GM18502 (cell line): ENCODE measurements around the gene BARHL2.

Experiments
- ATAC-seq: cut with Tn5 transposase; IDR thresholded peaks from one replicate; pipeline ENCODE4 v1.9.1; 2021; ENCODE audit warnings: mild to moderate bottlenecking; ENCODE audit not compliant: unreplicated experiment, poor library complexity

BARHL2 gene

DNA sequence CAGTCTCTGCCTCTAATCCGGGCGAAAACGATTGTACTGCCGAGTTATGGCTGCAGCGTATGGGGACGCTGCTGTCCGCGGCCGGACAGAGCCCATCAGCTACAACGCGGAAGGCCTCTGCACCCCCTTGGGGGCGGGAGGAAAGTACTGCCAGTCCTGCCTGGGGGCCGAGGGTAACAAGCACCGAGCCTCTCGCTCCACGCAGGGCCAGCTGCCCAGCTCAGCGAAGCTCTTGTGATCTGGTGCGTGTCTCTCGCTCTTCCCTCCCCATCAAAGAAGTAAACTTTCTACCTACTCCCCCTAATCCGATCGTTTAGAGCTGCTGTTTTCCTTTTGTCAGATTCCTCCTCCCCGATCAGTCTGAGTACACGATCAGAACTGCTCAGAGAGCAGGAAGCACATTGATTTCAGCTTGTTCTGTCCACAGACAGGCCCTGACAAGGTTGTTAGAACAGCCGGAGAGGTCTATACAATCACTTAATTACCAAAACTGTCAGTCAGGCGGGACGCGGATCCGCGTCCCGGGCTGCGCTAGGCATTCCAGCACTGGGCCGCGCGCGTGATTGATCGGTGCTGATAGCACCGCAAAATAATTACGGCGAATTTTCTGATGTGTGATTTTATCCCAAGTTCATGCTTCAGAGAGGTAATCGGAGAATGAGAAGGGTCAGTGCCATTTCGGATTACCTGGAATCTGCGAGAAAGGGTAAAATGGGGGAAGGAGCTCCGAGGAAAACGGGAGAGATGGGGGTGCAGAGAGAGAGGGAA is 8.7 kb upstream of the BARHL2 start:
- no peak for ATAC-seq

DNA sequence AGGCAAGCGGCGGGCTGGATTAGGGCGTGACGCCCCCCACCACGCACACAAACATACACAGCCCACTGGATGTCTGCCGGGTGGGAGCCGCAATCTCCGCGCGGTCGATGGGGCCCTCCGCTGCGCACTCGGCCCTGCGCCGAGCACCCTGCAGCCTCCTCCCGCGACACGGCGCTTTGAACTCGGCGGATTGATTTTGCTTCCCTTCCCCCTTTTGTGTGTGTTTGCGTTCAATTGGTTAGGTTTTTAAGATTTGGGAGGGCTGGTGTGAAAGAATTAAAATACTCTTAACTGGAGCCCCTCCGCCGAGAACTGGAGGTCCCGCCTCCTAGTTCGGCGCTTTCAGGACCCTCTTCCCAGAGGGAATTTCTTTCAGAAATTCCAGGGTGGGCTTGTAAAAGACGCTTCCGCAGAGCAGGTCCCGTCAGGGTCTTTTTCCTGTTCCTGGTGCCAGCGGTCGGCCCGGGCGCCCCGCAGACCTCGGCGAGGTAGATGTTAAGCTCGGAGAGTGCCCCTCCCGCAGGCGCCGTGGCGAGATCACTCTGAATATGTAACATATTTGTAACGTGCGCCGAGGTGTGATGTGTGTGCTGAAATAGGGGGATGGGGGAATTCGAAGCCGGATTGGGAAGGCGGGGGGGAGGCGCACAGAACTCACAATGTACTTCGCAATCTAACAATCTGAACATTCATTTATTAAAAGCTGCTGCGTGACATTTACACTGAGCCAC is 8.0 kb upstream of the BARHL2 start:
- no peak for ATAC-seq

DNA sequence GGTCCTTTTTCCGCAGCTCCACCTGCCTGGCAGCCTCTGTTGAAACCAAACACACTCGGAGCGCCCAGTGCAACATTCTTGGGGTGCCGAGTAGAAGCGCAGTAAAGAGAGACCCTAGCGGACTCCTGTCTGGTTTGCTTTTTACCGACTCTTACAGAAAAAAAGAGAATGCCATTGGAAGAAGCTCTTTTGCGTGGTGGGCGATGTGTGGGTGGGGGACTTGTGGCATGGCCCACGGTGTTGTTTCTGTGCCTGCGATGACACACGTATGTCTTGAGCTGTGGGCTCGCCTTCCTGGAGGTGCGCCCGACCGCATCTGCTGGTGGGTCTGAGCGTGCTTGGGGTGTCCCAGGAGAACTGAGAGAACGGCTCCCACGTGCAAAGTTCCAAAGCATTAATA is 7.3 kb upstream of the BARHL2 start:
- no peak for ATAC-seq

DNA sequence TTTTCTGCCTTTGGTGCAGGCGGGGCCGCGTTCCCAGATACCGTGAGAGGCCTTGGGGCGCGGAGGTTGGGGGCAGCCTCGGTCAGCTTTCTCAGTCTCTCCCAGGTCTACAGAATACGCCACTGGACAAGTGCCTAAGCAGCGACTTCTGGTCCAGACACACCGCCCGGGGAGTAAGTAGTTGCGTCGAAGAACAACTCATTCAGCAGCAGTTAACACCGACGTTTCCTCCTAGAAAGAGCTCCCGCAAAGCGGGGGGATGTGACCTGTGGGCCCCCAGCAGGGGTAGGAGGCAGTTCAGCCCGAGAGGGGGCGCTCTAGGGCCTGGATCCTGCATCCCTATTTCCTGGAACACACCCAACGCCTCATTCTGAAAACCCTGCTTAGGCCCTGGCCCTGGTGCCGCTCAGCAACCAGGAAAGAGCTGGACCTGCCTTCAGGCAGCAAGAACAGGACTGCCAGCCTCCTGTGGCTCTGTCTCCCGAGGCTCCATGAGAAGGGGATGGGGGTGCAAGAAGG is 6.5 kb upstream of the BARHL2 start:
- no peak for ATAC-seq

DNA sequence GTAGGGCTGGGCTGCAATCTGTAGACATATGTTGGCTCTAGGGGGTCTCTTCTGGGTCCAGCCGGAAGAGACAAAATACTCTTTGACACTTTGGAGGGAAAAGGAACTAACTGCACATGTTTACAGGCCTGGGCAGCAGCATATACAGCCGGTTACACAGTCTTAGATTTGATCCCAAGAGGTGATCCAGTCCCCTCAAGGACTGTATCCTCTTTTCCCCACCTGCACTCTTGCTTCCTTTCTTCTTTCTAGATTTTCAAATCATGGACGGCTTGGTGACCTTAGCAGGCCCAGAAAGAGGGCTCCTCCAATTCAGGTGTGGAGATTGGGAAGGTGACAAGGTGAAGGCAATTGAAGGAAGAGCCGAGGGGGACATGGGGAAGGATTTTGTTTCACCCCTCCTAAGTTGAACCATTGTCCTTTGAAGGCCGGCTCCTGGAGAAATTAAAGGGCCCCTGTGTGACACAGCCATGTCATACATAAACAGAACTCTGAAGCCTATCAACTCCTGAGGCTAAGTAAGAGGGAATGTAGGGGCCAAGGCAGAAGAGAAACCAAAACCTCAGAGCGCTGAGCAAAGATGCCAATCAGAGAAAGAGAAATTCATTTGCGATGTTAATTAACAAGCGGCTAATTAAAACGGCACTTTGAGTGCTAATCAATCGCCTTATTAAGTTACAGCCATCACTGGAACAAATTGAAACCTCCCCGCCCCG is 5.9 kb upstream of the BARHL2 start:
- no peak for ATAC-seq

DNA sequence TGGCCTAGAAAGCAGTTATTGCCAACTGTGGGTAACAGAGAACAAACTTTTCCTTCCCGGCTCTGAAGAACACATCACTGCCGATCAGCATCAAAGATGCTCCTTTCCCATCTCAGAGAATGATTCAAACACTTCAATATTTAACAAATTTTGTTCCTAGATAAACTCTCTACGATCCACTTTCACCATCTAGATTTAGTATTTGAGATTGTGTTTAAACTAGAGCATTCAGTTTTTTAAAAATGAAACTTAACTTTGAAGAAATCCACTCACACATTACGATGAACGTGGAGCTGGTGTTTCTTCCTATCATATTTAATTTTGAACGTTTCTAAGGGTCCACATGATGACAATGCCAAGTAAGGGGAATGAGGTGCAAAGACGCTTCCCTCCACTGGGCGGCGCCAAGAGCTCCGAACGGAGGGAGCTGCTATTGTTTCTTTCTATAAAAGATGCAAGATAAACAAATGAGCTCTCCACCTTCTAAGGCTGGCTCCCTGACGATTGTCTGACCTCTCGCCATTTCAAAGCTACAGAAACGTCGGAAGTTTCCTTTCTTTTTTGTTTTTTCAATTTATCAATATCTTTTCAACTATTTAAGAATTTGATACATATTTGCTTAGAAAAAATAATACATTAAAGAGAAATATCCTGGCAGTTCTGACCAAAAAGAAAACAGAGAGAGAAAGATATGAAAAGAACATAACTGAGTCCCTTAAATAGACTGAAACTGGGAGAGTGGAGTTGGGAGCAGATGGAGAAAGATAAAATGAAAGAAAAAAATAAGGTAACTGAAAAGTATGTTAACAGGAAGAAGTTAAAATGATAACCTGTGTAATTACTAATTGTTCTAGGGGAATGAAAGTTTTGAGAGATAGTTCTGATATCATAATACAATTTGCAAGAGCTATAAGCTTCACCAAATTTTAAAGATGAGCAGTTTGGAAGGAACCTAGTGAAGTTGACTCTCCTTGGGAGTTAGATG is 4.4 kb upstream of the BARHL2 start:
- ATAC-seq = peak; percentile 64

DNA sequence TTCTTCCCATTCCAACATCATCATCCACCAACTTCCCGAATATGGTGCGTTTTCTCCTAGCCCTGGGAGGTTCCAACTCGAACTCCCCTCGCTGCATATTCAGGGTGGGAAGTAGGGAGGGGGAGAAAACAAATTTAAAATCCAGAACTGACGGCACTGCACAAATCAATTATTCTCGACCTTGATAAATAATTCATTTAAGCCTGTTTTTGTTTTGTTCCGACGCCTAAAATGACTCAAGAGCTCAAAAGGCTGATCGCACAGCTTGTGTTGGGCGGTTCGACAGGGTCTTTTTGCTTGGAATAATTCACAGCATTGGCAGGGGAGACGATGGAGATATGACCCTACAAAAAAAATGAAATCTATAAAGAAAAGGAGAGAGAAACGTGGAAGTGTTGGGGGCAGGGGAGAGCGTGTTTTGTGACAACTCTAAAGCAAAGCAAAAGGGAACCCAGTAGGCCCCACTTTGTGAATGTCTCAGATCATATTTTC is 3.1 kb upstream of the BARHL2 start:
- no peak for ATAC-seq

DNA sequence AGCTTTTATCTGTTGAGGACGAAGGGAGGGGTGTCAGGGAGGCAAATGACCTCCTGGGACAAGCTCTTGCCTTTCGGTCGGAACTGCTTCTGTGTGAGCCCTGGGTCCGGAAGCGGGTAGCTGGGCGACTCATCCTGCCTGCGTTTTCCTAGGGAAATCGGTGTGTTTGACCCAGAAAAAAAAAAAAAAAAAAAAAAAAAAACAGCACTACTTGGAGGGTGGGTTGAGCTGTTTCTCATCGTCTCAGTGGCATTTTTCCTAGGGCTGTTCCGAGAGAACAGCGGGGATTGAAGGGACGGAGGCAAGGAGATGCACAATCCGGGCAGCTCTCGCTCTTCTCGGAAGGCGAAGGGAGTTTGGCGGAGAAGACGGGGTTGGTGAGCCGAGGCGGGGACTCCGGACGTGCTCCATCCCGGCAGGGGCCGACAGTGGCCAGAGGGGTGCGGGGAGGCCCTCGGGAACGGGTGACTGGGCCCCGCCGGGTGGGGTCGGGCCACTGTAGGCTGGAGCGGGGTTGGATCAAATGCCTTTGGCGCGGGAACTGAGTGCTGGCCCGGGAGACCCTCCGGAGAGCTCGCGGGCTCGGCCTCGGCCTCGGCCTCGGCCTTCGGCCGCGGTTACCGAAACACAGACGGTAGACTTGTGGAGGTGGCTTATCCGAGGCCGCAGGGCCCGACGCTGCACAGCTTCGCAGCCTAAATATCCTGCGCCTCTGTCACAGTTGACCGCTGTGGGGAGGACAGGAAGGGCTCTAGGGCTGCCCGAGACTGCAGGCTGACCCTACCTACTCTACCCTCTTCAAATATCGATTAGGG is 2.4 kb upstream of the BARHL2 start:
- ATAC-seq = no peak

DNA sequence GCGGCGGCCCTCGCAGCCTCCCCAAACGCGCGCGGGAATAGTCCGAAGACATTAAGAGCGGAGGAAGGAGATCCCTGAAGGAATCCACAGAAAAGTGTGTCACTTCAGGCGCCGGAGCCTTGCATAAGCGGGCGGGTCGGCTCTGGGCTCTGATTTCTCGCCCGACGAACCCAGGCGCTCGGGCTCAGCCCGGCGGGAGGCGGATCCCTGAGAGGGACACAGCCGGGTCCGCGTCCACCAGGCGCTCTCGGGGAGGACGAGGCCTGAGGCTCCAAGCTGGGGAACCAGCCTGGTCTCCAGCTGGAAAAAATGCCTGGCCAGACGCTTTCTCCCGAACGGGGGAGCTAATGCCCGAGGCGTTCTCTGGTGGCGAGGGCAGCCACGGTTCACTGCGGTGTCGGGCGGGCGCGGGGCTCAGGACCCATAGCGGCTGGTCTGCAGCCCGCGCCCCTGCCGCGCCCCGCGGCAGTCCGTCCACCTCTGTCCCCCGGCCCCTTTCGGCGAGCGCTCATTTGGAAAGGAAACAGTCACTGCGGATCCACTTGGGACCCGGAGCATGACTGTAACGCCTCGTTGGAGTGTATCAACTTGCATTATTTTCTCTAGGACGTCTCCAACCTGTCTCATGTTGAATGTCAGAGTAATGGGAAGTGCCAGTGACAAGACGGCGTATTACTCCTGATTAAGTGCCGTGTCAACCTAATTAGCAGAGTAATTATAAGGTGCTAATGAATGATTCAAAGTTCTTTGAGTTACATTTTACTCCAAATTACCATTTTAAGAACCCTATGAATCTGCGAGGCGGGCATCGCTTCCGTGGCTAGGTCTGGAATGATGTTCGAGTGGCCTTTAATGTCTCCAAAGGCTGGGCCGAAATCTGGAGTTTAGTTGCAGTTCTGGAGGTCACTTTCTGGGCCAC is 1.6 kb upstream of the BARHL2 start:
- ATAC-seq = no peak

DNA sequence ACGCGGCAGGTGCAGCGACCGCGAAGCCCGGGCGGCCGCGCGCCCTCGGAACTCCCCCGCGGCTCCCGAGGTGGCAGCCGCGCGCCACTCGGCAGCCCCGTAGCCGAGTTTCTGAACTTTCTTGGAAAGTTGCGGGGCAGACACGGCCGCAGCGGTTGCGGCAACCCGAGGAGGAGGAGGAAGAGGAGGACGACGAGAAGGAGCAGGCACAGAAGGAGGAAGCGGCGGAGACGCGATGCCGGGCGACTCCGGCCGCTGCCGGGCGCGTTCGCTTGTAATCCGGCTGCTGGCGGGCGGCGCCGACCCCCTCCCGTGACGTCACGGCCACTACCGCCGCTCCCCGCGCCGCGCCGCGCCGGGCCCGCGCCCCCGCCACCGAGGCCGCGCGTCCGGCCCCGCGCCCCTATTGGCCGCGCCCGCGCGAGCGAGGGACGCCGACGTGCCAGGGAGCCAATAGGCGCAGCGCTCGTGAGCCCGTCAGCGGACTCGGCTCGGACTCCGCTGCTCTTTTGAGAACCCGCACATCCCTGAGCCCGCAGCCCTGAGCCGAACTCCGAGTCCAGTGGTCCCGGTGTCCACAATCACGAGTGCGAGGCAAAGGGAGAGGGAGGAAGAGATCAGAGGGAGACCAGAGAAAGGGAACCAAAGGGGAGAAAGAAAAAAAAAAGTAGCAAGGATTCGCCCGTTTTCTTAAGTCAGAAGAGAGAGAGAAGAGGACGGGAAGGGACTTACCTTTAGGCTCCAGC is 736 bp upstream of the BARHL2 start:
- ATAC-seq = no peak

DNA sequence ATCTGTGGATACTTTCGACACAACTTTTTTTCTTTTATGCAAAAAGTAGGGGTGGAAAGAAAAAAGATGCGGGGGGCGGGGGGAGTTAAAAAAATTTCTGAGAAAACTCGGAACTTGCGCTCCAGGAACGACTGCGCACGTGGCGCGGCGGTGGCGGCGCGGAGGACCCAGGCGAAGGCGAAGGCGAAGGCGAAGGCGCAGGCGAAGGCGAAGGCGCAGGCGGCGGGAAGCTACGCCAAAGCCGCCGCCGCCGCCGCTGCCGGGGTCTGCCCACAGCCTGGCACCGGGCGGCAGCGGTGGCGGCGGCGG is 208 bp upstream of the BARHL2 start:
- no peak for ATAC-seq

DNA sequence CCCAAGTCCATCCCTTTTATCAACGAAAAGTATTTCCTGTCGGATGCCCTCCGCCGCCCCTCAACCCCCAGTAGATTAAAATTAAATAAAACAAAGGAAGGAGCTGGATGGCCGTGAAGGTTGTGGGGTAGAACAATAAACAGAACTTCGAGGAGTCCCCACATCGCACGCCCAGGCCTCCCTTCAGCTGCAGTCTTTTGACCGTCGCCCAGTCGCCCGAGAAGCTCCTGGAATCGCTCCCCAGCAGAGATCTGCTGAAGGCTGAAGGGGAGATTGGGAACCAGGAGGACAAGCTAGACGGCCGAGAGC is 905 bp downstream of the BARHL2 start:
- no peak for ATAC-seq

DNA sequence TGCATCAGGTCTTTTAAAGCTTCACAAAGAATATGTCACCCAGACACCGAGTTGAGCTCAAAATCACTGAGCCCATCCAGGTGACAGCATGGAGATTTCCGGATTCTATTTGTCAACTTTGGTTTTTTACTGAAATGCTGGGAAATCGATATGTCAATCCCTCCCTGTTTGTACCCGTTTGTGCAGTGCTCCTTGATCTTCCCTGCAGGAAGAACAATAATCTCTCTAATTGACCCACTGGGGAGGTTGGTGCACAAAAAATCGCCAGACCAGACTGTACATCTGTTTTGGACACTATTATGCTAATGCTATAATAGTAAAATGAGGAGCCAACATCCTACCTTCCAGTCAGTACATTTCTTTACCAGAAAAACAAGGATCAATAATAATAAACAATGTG is 1.8 kb downstream of the BARHL2 start:
- ATAC-seq = no peak

DNA sequence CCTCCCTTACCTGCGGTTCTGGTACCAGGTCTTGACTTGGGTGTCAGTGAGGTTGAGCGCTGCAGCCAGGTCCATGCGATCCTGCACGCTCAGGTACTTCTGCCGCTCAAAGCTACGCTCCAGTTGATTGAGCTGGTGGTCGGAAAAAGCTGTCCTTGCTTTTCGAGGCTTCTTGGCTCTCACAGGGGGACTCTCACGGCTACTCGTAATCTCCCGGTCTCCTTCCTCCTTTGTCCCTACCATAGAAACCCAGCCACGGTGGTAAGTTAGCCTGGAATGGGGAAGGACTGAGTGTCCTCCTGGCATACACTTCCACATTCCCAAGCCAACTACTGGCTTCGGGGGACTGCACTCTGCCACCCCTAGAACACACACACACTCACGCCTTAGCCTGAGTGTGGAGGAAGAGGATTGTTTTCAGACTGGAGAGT is 2.6 kb downstream of the BARHL2 start:
- ATAC-seq = no peak

DNA sequence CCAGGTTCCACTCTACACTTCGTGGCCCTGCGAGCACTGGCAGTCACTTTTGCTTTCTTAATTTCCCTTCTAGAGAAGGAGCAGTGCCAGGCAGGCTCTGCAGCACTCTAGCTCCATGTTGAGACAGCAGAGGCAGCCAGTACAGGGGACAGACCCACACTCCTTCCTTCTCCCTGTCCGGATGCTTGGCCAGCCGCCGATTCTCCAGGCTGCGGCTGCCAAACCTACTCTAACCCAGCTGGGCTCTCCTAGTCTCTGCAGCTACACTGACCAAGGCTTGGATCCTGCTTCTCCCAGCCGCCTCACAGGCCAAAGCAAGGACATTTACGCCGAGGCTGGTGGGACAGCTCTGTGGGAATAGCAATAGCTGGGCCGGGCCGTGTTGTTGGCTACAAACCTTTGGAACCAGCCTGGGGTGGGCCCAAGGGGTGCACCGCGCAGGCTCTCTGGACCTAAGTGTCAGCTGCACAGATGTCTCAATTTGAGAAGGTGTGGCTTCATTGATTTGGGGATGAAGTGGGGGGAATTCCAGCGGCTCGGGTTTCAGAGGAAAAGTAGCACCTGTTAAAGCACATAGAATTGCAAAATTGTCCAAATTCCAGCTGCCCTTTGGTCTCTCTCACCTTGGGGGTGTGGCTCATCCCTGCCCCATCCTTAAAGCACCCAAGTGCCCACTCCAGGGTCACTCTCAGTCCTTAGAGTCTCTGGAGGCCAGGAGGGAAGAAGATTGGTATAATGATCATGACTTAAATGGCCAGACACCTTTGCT is 3.2 kb downstream of the BARHL2 start:
- no peak for ATAC-seq

DNA sequence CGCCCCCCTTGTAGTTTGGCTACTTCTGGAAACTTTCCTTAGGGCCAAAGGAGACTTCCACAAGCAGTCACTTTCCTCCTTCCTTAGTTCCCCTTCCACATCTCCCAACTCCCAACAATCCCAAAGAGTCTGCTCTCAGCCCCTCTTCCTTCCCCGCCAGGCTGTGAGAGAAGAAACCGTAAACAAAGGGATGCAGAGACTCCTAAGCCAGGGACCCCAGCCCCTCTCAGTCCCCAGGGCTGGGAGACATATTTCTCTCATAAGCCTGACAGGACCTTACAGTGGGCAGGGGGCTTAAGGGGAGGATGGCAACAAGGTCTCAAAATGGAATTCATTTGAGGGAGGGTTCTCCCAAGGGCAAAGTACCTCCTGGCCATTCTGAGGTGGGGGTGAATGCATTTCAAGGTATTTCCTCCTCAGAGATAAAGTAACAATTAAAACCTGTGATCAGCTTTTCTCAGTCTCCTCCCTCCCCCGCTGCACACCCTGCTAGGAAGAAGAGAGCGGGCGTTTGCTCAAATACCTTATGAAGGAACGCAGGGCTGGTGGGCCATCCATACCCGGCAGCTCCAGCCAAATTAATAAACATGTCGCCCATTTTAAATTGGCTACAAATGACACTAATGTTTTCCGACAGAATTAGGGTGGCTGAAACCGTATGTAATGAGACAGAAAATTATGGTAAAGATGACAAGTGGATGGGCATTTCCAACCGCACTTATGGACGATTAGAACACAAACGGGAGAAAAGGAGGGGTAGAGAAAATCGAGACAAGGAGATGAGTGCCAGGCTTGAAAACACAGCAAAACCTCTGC is 4.0 kb downstream of the BARHL2 start:
- no peak for ATAC-seq
